Stimulated activated CD4-positive, alpha-beta T cell treated with anti-CD3 and anti-CD28 coated beads, Interleukin-2, amount 100 ng/mL, for 24 hours (primary cell): ENCODE results near the gene USP1.

ENCODE experiments used
- DNase-seq, 2 donors: peaks; one replicate each; pipeline ENCODE4 v3.0.0-alpha.2; 2020

The USP1 gene

GRCh38 chr1:62436466-62437272 is at the start of gene USP1:
TSS of gene USP1 (plus strand) at chr1:62437049. CDS start at chr1:62439868, 2,819 bp downstream.
- DNase-seq, result peak; percentile 96 to 98

GRCh38 chr1:62389531-62389930 is 47.3 kb upstream of the USP1 start:
- DNase-seq, result no peak

GRCh38 chr1:62390071-62390470 is 46.8 kb upstream of the USP1 start:
- no peak for DNase-seq

- peak in 1 of 2 donors; percentile 35 for DNase-seq
These were observed 45.4 kb upstream of the USP1 start for GRCh38 chr1:62391369-62391971.

GRCh38 chr1:62392951-62393350 is 43.9 kb upstream of the USP1 start:
- DNase-seq, result no peak

- DNase-seq, result no peak
These were observed 42.2 kb upstream of the USP1 start for GRCh38 chr1:62394646-62395045.

- DNase-seq, result no peak
These were observed 41.6 kb upstream of the USP1 start for GRCh38 chr1:62395291-62395690.

GRCh38 chr1:62396871-62397270 is 40.0 kb upstream of the USP1 start:
- DNase-seq, result no peak

GRCh38 chr1:62397301-62397700 is 39.5 kb upstream of the USP1 start:
- DNase-seq, result no peak

- no peak for DNase-seq
These were observed 38.5 kb upstream of the USP1 start for GRCh38 chr1:62398377-62398776.

GRCh38 chr1:62401034-62401760 is 35.7 kb upstream of the USP1 start:
- DNase-seq, result no peak

GRCh38 chr1:62405247-62405646 is 31.6 kb upstream of the USP1 start:
- DNase-seq, result no peak

- DNase-seq, result no peak
These were observed 30.3 kb upstream of the USP1 start for GRCh38 chr1:62406576-62406975.

GRCh38 chr1:62407398-62408009 is 29.3 kb upstream of the USP1 start:
- no peak for DNase-seq

- DNase-seq, result no peak
These were observed 21.2 kb upstream of the USP1 start for GRCh38 chr1:62415687-62416086.

GRCh38 chr1:62417351-62417999 is 19.4 kb upstream of the USP1 start:
- DNase-seq, result no peak

- no peak for DNase-seq
These were observed 16.6 kb upstream of the USP1 start for GRCh38 chr1:62420214-62420613.

GRCh38 chr1:62423580-62424242 is 13.1 kb upstream of the USP1 start:
- no peak for DNase-seq

- no peak for DNase-seq
These were observed 12.4 kb upstream of the USP1 start for GRCh38 chr1:62424411-62424810.

- DNase-seq, result no peak
These were observed 11.8 kb upstream of the USP1 start for GRCh38 chr1:62425041-62425440.

GRCh38 chr1:62426237-62426636 is 10.6 kb upstream of the USP1 start:
- no peak for DNase-seq

GRCh38 chr1:62426794-62427193 is 10.1 kb upstream of the USP1 start:
- DNase-seq, result no peak
